Right atrium auricular region (tissue), 2 donors: Measurements from ENCODE around the gene LPO. TPM values are rescaled to one million over a fixed set of nuclear protein-coding genes. Genes with fewer than 3 reads are reported as not detected.

Source experiments
- DNase-seq: peaks from one replicate; pipeline ENCODE4 v3.0.0-alpha.2; 2019; ENCODE audit warnings: low spot score
- H3K27ac ChIP-seq, 2 donors: fragments of 200-600 bp; sonication (generic); 1 replicate in 1 of 2; 2 replicates in 1 of 2; pipeline ENCODE4 v1.5.1; 2016 to 2019
- H3K27me3 ChIP-seq, 2 donors: fragments of 200-600 bp; sonication (generic); one replicate each; pipeline versions ENCODE4 v1.5.1 to v1.6.0; 2017 to 2019
- H3K36me3 ChIP-seq: fragments of 200-600 bp; sonication (generic); one replicate; pipeline ENCODE4 v1.5.1; 2016
- H3K4me1 ChIP-seq, 2 donors: fragments of 200-600 bp; sonication (generic); one replicate each; pipeline versions ENCODE4 v1.5.1 to v1.6.0; 2017 to 2019
- H3K4me3 ChIP-seq, 2 donors: fragments of 200-600 bp; sonication (generic); 1 replicate in 1 of 2; 2 replicates in 1 of 2; pipeline ENCODE4 v1.5.1; 2017 to 2019; ENCODE audit warnings: mild to moderate bottlenecking in 1 of 2, moderate library complexity in 1 of 2
- H3K9me3 ChIP-seq, 2 donors: fragments of 200-600 bp; sonication (generic); one replicate each; pipeline ENCODE4 v1.5.1; 2019
- total RNA-seq, 2 donors: library from RNA; depleted of rRNA; stranded (reverse); fragments of >200 nt; gene quantifications; one replicate each; pipeline ENCODE4 v1.1.0, GENCODE V29; 2016
- TF ChIP-seq, protein P1 (sequence below), 2 donors: fragments of 200-600 bp; sonication (generic); IDR thresholded peaks; one replicate each; pipeline ENCODE4 v1.5.1; 2019; ENCODE audit warnings: antibody characterized with exemption in 2 of 2

Gene LPO
- total RNA-seq, 2 donors from 2014 or later: not detected

DNA sequence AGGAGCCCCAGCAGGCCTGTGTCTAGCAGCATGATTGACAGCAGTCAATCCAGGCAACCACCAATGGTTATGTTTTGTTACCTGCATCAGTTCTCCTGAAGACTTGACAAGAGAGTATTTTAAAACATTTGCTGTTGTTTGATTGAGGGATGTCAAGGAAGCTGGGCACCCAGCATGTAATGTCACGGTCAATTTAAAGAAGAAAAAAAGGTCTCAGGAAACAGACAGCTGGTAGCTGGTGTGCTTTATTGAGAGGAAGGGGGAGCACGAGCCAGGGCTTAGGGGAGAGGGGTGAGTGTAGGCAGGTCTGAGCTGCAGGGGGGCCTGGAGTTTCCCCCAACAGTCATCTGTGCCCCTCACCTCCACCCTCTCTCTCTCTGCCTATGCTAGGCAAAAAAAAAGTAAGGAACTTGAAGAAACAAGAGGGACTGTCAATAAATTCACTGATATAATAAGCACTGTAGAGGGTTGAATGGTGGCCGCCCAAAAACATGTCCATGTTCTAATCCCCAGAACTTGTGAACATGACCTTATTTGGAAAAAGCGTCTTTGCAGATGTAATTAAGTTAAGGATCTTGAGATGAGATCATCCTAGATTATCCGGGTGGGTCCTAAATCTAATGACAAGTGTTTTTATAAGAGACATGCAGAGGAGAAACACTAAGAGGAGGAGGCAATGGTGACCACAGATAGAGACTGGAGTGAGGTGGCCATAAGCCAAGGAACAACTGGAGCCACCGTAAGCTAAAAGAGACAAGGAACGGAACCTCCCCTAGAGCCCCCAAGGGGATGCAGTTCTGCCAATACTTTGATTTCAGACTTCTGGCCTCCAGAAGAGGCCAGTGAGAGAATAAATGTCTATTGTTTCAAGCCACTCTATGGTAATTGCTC, 75.7 kb downstream of the LPO start:
- Histone ChIP-seq H3K9me3 (no peaks in the 10 kb centered on the region), H3K27ac (no peak overlapping the region), H3K4me1 (no peaks in the 10 kb centered on the region), H3K4me3 (no peak overlapping the region), H3K27me3 (no peaks in the 10 kb centered on the region), H3K36me3 (no peaks in the 10 kb centered on the region)
- DNase-seq: no peak
- TF ChIP-seq, protein P1, sequence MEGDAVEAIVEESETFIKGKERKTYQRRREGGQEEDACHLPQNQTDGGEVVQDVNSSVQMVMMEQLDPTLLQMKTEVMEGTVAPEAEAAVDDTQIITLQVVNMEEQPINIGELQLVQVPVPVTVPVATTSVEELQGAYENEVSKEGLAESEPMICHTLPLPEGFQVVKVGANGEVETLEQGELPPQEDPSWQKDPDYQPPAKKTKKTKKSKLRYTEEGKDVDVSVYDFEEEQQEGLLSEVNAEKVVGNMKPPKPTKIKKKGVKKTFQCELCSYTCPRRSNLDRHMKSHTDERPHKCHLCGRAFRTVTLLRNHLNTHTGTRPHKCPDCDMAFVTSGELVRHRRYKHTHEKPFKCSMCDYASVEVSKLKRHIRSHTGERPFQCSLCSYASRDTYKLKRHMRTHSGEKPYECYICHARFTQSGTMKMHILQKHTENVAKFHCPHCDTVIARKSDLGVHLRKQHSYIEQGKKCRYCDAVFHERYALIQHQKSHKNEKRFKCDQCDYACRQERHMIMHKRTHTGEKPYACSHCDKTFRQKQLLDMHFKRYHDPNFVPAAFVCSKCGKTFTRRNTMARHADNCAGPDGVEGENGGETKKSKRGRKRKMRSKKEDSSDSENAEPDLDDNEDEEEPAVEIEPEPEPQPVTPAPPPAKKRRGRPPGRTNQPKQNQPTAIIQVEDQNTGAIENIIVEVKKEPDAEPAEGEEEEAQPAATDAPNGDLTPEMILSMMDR (IDR thresholded peaks at IDR 0.05): no peak

DNA sequence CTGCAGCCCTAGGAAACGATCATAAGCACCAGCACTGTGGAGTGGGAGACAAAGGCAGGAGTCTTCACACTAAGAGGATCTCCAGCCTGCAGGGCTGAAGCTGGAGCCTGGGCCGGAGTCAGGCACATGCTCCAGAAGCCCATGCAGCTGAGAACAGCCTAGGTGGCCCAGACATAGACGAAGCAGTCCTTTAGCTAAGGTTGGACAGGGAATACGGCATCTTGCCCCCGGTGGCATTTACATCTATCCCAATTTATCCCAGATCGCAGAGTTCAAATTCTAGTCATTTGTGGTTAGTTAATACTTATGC, 76.3 kb downstream of the LPO start:
- TF ChIP-seq, protein P1 (IDR thresholded peaks at IDR 0.05): no peak
- H3K36me3 ChIP-seq: no peaks in the 10 kb centered on the region
- no peaks in the 10 kb centered on the region for H3K4me1 ChIP-seq
- no peaks in the 10 kb centered on the region for H3K27me3 ChIP-seq
- no peak overlapping the region for H3K4me3 ChIP-seq
- H3K27ac ChIP-seq: no peak overlapping the region
- no peak for DNase-seq
- H3K9me3 ChIP-seq: no peaks in the 10 kb centered on the region

DNA sequence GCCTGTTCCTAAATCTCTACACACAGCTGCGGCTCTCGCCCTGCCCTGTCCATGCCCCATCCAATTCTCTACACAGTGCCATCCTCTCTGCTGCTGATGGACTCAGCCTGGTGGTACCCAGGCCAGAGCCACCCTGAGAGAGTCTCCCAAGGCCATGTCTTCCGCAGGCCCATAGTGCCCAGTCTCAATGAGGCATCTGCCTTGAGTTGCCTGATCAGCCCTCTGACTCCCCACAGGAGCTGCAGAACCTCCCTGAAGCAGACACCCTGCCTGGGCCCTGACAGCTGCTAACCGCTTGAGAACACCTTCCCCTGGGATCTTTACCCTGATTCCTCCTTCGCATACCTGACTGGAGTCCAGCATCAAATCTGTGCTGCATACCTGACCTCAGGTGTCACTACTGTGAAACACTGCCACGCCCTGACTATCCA, 76.9 kb downstream of the LPO start:
- TF ChIP-seq, protein P1 (IDR thresholded peaks at IDR 0.05): no peak
- H3K4me3 ChIP-seq: no peak overlapping the region
- no peaks in the 10 kb centered on the region for H3K36me3 ChIP-seq
- no peaks in the 10 kb centered on the region for H3K4me1 ChIP-seq
- DNase-seq: no peak
- no peaks in the 10 kb centered on the region for H3K27me3 ChIP-seq
- H3K27ac ChIP-seq: no peak overlapping the region
- H3K9me3 ChIP-seq: no peaks in the 10 kb centered on the region

DNA sequence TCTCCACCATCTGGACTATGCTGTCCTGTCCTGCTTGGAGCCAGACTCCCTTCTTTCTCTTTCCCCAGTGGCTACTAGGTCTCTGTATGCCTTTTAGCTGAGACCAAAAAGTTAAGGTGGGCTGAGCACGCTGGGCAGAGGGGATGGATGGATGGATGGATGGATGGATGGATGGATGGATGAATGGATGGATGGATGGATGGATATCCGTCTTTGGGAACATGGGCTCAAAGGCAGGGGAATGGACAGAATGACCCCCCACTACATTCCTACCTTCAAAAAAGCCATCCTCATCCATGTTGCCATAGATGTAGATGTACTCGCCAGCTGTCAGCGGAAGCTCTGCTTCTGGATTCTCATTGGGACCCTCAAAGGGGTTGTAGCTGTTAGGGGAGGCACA, 77.4 kb downstream of the LPO start:
- H3K4me1 ChIP-seq: no peaks in the 10 kb centered on the region
- TF ChIP-seq, protein P1 (IDR thresholded peaks at IDR 0.05): no peak
- H3K27me3 ChIP-seq: no peaks in the 10 kb centered on the region
- H3K36me3 ChIP-seq: no peaks in the 10 kb centered on the region
- no peak for DNase-seq
- H3K27ac ChIP-seq: no peak overlapping the region
- no peaks in the 10 kb centered on the region for H3K9me3 ChIP-seq
- no peak overlapping the region for H3K4me3 ChIP-seq

DNA sequence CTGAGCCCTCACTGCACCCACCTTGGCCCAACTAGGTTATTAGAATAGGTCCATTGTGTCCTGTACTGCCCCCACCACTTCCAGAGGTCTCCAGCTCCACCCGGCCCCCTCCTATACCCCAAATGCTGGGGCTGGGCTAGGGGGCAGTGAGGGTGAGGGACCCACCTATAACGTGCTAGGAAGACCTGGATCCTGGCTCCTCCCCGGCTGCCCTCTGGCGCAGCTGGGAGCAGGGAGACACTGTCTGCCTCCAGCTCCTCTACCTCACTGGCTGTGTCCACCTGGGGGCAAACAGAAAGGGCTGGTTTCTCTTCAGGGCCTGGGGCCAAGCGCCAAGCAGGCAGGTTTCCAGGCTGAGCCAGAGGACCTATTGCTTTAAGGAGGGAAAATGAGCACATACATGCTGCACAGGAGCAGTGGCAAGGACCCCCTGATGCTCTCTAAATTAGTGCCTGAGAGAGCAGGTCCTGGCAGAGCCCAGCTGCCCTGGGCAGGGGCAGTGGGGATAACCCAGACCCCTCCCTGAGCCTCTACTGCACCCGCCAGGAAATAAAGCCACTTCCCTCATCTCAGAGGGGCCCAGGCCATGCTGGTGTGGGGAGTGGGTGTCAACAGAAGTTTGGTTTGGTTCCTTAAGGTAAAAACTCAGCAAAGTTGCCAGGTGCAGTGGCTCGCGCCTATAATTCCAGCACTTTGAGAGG, 78.0 kb downstream of the LPO start:
- Histone ChIP-seq H3K36me3 (no peaks in the 10 kb centered on the region), H3K4me3 (no peak overlapping the region), H3K27ac (no peak overlapping the region), H3K4me1 (no peaks in the 10 kb centered on the region), H3K27me3 (no peaks in the 10 kb centered on the region), H3K9me3 (no peaks in the 10 kb centered on the region)
- no peak for DNase-seq
- TF ChIP-seq, protein P1 (IDR thresholded peaks at IDR 0.05): no peak
